Measurements from ENCODE around the gene NPIPB6.

The NPIPB6 gene

DNA sequence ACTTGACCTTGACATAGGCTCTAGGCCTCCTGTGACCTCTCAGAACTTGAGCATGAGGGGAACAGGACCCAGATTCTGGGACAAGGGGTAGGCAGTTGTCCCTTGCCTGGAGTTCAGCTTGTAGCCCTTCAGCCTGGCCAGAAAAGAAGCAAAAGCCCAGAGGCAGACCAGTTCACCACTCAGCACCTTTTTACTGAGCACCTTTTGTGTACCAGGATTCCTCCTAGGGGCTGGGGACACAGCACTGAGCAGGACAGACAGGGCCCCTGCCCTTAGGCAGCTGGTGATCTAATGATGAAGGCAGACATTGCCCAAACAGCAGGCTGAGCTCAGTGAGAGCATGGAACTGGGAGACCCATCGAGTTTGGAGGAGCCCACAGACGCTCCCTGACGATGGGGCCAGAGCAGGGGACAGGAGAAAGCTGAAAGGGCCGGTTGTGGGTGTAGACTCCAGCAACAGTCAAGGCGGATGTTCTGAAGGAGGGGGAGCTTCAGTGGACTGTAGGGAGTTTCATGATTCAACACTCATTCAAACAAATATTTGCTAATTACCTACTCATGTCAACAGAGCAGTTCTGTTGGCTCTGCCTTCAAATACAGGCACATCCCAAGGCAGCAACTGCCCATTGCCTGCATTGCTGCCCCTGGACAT lies 38.9 kb downstream of the NPIPB6 start:
- no peak for DNase-seq (ENCODE audit: low read depth in 2 of 2)

- peak; percentile 36 to 42 for DNase-seq (ENCODE audit: low read depth in 2 of 2)
Observed at GRCh38 chr16:28321700-28322411, 41.5 kb downstream of the NPIPB6 start.

- DNase-seq (ENCODE audit: low read depth in 2 of 2), result no peak
Observed at GRCh38 chr16:28320741-28321140, 42.6 kb downstream of the NPIPB6 start.

GRCh38 chr16:28320023-28320561 lies 43.2 kb downstream of the NPIPB6 start:
- no peak for DNase-seq (ENCODE audit: low read depth in 2 of 2)

- no peak for DNase-seq (ENCODE audit: low read depth in 2 of 2)
Observed at GRCh38 chr16:28319476-28320022, 43.8 kb downstream of the NPIPB6 start.

DNA sequence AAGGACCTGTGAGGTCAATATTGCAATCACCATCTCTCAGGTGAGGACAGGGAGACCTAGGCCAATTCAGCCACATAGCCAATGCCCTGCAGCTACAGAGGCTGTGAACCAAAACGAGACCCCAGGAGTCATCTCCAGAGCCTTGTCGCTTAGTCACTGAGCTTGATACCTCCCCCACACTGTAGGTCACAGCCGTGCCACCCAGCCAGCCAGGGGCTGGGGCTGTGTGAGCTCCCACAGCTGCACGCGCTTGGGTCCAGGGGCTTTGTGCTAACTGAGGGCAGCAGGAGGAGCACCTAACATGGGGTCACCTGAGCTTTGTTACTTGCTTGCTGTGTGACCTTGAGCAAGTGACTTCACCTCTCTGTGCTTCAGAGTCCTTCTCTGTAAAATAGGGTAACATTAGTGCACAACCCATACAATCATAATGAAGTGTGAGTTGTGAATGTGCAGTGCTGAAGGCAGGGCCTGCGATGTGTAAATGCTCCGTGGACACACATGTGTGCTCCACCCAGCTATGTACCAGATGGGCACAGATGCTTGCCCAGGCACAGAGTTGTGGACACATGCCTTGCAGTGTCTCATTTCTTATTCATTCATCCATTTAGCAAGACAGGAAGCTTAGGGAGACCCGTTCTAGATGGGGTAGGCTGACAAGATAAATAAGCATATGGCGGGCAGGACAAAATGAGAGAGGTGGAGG lies 45.1 kb downstream of the NPIPB6 start:
- no peak for DNase-seq (ENCODE audit: low read depth in 2 of 2)

DNA sequence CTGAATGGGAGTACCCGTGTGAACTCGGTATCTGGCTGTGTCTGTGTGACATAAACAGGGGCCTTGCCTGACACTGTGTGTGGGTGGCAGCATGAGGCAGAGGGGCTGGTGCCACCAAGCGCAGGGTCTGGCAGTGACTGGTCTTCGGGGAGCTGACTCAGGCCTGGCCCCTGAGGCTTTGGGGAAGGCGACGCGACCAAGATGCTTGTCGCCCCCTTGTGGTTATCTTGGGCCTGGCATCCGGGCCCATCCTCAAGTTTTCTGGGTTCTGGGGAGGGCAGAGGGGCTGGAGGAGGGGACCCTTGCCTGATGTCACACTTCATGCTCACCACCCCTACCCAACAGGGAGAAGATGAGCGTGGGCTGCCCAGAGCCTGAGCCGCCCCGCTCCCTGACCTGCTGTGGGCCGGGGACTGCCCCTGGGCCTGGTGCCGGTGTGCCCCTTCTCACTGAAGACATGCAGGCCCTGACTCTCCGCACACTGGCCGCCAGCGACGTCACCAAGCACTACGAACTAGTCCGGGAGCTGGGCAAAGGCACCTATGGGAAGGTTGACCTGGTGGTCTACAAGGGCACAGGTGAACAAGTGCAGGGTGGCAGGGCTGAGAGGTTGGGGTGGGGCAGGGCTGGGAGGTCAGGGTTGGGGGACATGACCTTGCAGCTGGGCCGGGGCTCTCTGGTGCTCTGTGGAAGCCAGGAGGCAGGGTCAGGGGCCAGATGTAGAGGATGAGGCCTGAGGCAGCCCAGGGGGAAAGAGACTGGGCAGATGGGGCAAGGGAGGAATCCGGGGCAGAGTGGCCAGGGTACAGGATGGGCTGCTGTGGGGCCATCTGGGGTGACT lies 46.0 kb downstream of the NPIPB6 start:
- DNase-seq (ENCODE audit: low read depth in 2 of 2), result peak; percentile 60 to 68

- no peak for DNase-seq (ENCODE audit: low read depth in 2 of 2)
Observed at GRCh38 chr16:28316054-28316453, 47.3 kb downstream of the NPIPB6 start.

GRCh38 chr16:28313587-28313986 lies 49.7 kb downstream of the NPIPB6 start:
- DNase-seq (ENCODE audit: low read depth in 2 of 2), result no peak

DNA sequence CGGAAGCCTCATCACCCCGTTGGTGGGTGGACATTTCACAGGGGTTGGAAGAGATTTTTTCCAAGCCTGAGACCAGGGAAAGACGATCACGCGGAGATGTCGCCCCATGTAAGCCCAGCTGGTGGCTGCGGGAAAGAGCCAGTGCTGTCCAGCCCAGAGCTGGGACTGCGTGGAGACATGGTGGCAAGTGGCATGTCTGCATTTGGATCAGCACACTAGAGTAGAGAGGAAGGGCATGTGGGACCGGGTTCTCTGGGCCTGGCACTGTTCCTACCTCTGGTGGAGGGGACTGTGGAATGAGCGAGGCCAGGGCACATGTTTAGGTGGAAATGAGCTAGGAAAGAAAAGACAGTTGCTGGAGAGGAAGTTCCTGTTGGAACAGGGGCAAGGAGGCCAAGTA lies 51.0 kb downstream of the NPIPB6 start:
- no peak for DNase-seq (ENCODE audit: low read depth in 2 of 2)

DNA sequence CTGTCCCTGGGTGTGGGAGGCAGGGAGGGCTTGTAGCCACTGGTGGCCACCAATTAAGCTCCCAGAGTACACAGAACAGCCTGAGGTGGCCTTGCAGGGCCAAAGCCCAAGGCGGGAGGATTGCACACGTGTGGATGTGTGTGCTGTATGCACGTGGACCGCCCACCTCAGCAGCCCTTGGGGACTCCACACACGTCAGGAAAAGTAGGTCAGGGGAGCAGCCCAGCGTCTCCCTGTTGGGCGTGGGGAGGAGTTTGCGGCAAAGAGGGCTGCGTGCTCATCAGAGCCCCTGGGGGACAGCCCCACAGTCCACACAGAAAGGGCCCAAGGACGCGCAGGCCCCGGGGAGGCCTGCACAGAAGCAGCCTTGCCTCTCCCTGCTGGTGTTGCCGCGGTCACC lies 51.4 kb downstream of the NPIPB6 start:
- DNase-seq (ENCODE audit: low read depth in 2 of 2), result no peak

- DNase-seq (ENCODE audit: low read depth in 2 of 2), result no peak
Observed at GRCh38 chr16:28311413-28311812, 51.9 kb downstream of the NPIPB6 start.

GRCh38 chr16:28310796-28311195 lies 52.5 kb downstream of the NPIPB6 start:
- no peak for DNase-seq (ENCODE audit: low read depth in 2 of 2)

DNA sequence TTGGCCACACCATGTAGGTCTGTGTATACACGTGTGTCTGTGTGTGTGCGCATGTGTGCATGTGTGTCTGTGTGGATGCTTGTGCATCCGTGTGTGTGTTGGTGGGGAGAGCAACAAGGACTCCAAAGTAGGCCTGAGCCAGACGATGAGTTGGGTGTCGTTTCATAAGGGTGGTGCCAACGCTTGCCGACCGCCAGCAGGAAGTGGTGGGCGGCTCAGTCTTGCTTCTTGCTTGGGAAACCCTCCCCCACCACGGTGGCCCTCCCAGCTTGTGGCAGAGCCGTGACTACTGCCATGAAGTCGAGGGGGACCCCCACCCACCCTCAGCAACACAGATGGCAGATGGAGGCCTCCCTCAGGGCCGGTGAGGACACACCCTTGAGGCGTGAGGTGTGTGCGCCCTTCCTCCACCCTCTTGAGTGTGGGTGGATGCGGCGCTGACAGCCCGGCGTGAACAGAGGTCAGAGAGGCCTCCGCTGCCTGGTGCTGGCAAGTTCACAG lies 53.4 kb downstream of the NPIPB6 start:
- DNase-seq (ENCODE audit: low read depth in 2 of 2), result peak; percentile 61 to 74

DNA sequence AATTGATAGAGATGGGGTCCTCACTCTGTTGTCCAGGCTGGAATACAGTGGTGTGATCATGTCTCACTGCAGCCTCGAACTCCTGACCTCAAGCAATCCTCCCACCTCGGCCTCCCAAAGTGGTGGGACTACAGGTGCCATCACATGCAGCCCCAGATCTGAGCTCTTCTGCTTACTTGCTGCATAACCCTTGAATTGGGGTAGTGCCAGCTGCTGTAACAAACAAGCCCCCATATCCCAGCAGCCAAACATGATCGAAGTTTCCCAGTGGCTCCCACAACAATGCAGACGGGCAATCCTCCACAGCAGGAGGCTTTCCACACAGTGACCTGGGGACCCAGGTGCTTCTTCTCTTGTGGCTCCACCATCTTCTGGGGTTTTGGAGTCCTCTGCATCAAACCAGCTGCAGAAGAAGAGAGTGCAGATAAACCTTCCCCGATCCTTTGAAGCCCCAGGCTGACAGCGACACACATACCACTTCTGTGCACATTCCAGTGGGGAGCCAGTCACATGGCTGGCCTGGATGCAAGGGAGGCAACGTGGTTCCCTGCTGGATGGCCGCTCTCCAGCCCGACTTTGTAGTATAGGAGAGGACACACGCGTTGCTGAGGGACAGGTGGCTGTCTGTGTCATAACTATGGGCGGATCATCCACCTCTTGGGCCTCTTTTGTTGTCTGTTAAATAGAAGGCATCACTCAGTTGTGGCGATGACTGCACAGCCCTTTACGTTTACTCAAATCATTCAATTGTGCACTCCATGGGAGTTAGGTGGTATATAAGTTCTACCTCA lies 54.3 kb downstream of the NPIPB6 start:
- no peak for DNase-seq (ENCODE audit: low read depth in 2 of 2)

GRCh38 chr16:28307936-28308335 lies 55.4 kb downstream of the NPIPB6 start:
- no peak for DNase-seq (ENCODE audit: low read depth in 2 of 2)

GRCh38 chr16:28304214-28304613 lies 59.1 kb downstream of the NPIPB6 start:
- DNase-seq (ENCODE audit: low read depth in 2 of 2), result no peak

DNA sequence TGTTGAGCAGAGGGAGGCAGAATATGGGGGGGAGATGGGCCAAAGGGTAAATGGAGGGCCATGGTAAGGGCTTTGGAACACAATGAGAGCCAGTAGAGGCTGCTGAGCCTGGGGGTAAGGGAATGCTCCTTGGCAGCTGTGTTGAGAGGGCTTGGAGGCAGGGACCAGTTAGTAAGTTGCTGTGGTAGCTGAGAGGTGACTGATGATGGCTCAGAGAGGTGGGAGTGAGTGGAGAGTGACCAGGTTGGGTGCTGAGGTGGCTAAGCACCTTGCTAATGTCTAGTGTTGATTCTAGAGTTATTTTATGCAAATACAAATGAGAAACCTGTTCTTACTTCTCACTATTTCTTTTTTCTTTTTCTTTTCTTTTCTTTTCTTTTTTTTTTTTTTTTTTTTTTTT lies 60.2 kb downstream of the NPIPB6 start:
- no peak for DNase-seq (ENCODE audit: low read depth in 2 of 2)

GRCh38 chr16:28301620-28302019 lies 61.7 kb downstream of the NPIPB6 start:
- no peak for DNase-seq (ENCODE audit: low read depth in 2 of 2)

- no peak for DNase-seq (ENCODE audit: low read depth in 2 of 2)
Observed at GRCh38 chr16:28301154-28301553, 62.2 kb downstream of the NPIPB6 start.

All from stimulated activated CD4-positive, alpha-beta T cell treated with anti-CD3 and anti-CD28 coated beads, Interleukin-4, amount 100 ng/mL, for 48 hours (primary cell).